H9 (cell line): Measurements from ENCODE around the gene HOXD11. TPM values are rescaled to one million over a fixed set of nuclear protein-coding genes. Genes with fewer than 3 reads are reported as not detected.
A peak's percentile ranks its signal among the peaks of the same experiment; 100 is the strongest.

ENCODE experiments used
- DNase-seq: peaks from one replicate; pipeline ENCODE4 v3.0.0-alpha.2; 2017
- H2AFZ ChIP-seq: one replicate; pipeline ENCODE4 v1.6.1; 2013; ENCODE audit warnings: mild to moderate bottlenecking, low read length, control low read depth, moderate library complexity
- H2AK5ac ChIP-seq: 2 replicates; pipeline ENCODE4 v1.6.1; 2013; ENCODE audit warnings: low read length, control low read depth, mixed read lengths; ENCODE audit not compliant: insufficient read length
- H2BK120ac ChIP-seq: one replicate; pipeline ENCODE4 v1.6.1; 2013; ENCODE audit warnings: low read depth, mild to moderate bottlenecking, low read length, control low read depth, inconsistent platforms; ENCODE audit not compliant: poor library complexity, severe bottlenecking
- H2BK12ac ChIP-seq: 2 replicates; pipeline ENCODE4 v1.6.1; 2013; ENCODE audit warnings: low read length, control low read depth, mixed read lengths, low read depth; ENCODE audit not compliant: insufficient read length
- H2BK15ac ChIP-seq: 2 replicates; pipeline ENCODE4 v1.6.1; 2013; ENCODE audit warnings: low read depth, low read length, control low read depth
- H2BK20ac ChIP-seq: one replicate; pipeline ENCODE4 v1.6.1; 2013; ENCODE audit warnings: low read depth, mild to moderate bottlenecking, low read length, control low read depth, inconsistent platforms; ENCODE audit not compliant: poor library complexity, severe bottlenecking
- H2BK5ac ChIP-seq: 2 replicates; pipeline ENCODE4 v1.6.1; 2013; ENCODE audit warnings: low read length, control low read depth, mixed read lengths; ENCODE audit not compliant: insufficient read length
- H3K14ac ChIP-seq: 2 replicates; pipeline ENCODE4 v1.6.1; 2013; ENCODE audit warnings: low read length, control low read depth; ENCODE audit not compliant: insufficient read depth
- H3K18ac ChIP-seq: 2 replicates; pipeline ENCODE4 v1.6.1; 2013; ENCODE audit warnings: low read depth, mild to moderate bottlenecking, mixed read lengths, low read length, control low read depth; ENCODE audit not compliant: insufficient read length
- H3K23ac ChIP-seq: 2 replicates; pipeline ENCODE4 v1.6.1; 2013; ENCODE audit warnings: low read length, control low read depth, mixed read lengths, low read depth; ENCODE audit not compliant: insufficient read length
- H3K23me2 ChIP-seq: 2 replicates; pipeline ENCODE4 v1.6.1; 2013; ENCODE audit warnings: low read depth, mild to moderate bottlenecking, mixed read lengths, low read length, control low read depth; ENCODE audit not compliant: insufficient read length, poor library complexity, severe bottlenecking
- H3K27ac ChIP-seq: 2 replicates; pipeline ENCODE4 v1.5.1; 2013; ENCODE audit warnings: low read length, control low read depth, mixed read lengths, low read depth; ENCODE audit not compliant: insufficient read length
- H3K27me3 ChIP-seq: 2 replicates; pipeline ENCODE4 v1.6.1; 2013; ENCODE audit warnings: low read length, control low read depth, inconsistent platforms; ENCODE audit not compliant: insufficient read depth
- H3K4ac ChIP-seq: 2 replicates; pipeline ENCODE4 v1.6.1; 2013; ENCODE audit warnings: low read depth, mild to moderate bottlenecking, control low read depth, inconsistent platforms, low read length, moderate library complexity
- H3K4me1 ChIP-seq: 2 replicates; pipeline ENCODE4 v1.6.1; 2013; ENCODE audit warnings: low read length, control low read depth, inconsistent platforms; ENCODE audit not compliant: insufficient read depth
- H3K4me2 ChIP-seq: 2 replicates; pipeline ENCODE4 v1.6.1; 2013; ENCODE audit warnings: low read length, control low read depth, mixed read lengths; ENCODE audit not compliant: insufficient read length, insufficient read depth
- H3K56ac ChIP-seq: 2 replicates; pipeline ENCODE4 v1.6.1; 2013; ENCODE audit warnings: low read depth, mild to moderate bottlenecking, mixed read lengths, low read length, control low read depth; ENCODE audit not compliant: insufficient read length
- H3K79me1 ChIP-seq: 2 replicates; pipeline ENCODE4 v1.6.1; 2013; ENCODE audit warnings: low read depth, mild to moderate bottlenecking, moderate library complexity, low read length, control low read depth, inconsistent platforms; ENCODE audit not compliant: insufficient read depth, poor library complexity, severe bottlenecking
- H3K79me2 ChIP-seq: 2 replicates; pipeline ENCODE4 v1.6.1; 2013; ENCODE audit warnings: low read length, control low read depth, inconsistent platforms; ENCODE audit not compliant: insufficient read depth
- H3K9ac ChIP-seq: 2 replicates; pipeline ENCODE4 v1.6.1; 2013; ENCODE audit warnings: low read length, control low read depth, mixed read lengths; ENCODE audit not compliant: insufficient read length; ENCODE audit errors: extremely low read depth
- H3K9me3 ChIP-seq: one replicate; pipeline ENCODE4 v1.6.1; 2013; ENCODE audit warnings: low read depth, low read length, inconsistent platforms; ENCODE audit not compliant: control insufficient read depth
- H3T11ph ChIP-seq: one replicate; pipeline ENCODE4 v1.6.1; 2013; ENCODE audit warnings: mild to moderate bottlenecking, low read length, control low read depth, inconsistent platforms
- H4K20me1 ChIP-seq: one replicate; pipeline ENCODE4 v1.6.1; 2013; ENCODE audit not compliant: control insufficient read depth, insufficient read length, insufficient read depth
- H4K5ac ChIP-seq: 2 replicates; pipeline ENCODE4 v1.6.1; 2013; ENCODE audit warnings: low read depth, mild to moderate bottlenecking, mixed read lengths, low read length, control low read depth; ENCODE audit not compliant: insufficient read length
- H4K8ac ChIP-seq: replicated peaks from 2 replicates; pipeline ENCODE4 v1.6.1; 2013; ENCODE audit warnings: low read length, control low read depth, mixed read lengths, low read depth; ENCODE audit not compliant: insufficient read length
- H4K91ac ChIP-seq: 2 replicates; pipeline ENCODE4 v1.6.1; 2013; ENCODE audit warnings: low read depth, mild to moderate bottlenecking, moderate library complexity, mixed read lengths, low read length, control low read depth; ENCODE audit not compliant: insufficient read length
- H3K27ac Mint-ChIP-seq, 3 experiments: 2 replicates in 2 of 3; 3 replicates in 1 of 3; pipeline ENCODE4 v1.8.0; 2020 to 2021; ENCODE audit warnings: mixed read lengths in 3 of 3, mild to moderate bottlenecking in 1 of 3, moderate library complexity in 1 of 3
- H3K27me3 Mint-ChIP-seq: 2 replicates; pipeline ENCODE4 v1.8.0; 2021; ENCODE audit warnings: low read depth, mild to moderate bottlenecking, moderate library complexity, mixed read lengths
- H3K36me3 Mint-ChIP-seq, 3 experiments: 2 replicates in 2 of 3; 3 replicates in 1 of 3; pipeline ENCODE4 v1.8.0; 2020 to 2021; ENCODE audit warnings: low read depth in 3 of 3, mixed read lengths in 3 of 3; ENCODE audit not compliant: insufficient read depth in 1 of 3
- H3K4me1 Mint-ChIP-seq, 2 experiments: 2 replicates each; pipeline ENCODE4 v1.8.0; 2020; ENCODE audit warnings: mixed read lengths in 2 of 2
- H3K4me3 Mint-ChIP-seq, 2 experiments: 2 replicates in 1 of 2; 3 replicates in 1 of 2; pipeline ENCODE4 v1.8.0; 2020 to 2021; ENCODE audit warnings: mild to moderate bottlenecking in 2 of 2, mixed read lengths in 2 of 2, moderate library complexity in 1 of 2
- H3K9me3 Mint-ChIP-seq, 2 experiments: 2 replicates in 1 of 2; 3 replicates in 1 of 2; pipeline ENCODE4 v1.8.0; 2020; ENCODE audit warnings: mild to moderate bottlenecking in 2 of 2, mixed read lengths in 2 of 2, moderate library complexity in 1 of 2
- CTCF ChIP-seq: fragments of 200-600 bp; sonication (generic); conservative IDR thresholded peaks from 3 replicates; pipeline ENCODE4 v1.8.0; 2021; ENCODE audit warnings: antibody characterized with exemption, mild to moderate bottlenecking
- WGBS: extraction: QIAGEN DNeasy Blood & Tissue Kit; methylation state at CpG from one replicate; pipeline ENCODE4 v1.1.7; 2013; ENCODE audit warnings: missing lambda C conversion rate, low lambda C conversion rate, mixed read lengths; ENCODE audit not compliant: insufficient read length; ENCODE audit errors: extremely low coverage; 5-methylcytosine and 5-hydroxymethylcytosine counted together
- total RNA-seq: library from RNA; stranded (reverse); gene quantifications from 2 replicates; pipeline ENCODE4 v1.2.1, GENCODE V29; 2021

Gene HOXD11
- total RNA-seq, 1 experiment from 2014 or later = not detected

DNA sequence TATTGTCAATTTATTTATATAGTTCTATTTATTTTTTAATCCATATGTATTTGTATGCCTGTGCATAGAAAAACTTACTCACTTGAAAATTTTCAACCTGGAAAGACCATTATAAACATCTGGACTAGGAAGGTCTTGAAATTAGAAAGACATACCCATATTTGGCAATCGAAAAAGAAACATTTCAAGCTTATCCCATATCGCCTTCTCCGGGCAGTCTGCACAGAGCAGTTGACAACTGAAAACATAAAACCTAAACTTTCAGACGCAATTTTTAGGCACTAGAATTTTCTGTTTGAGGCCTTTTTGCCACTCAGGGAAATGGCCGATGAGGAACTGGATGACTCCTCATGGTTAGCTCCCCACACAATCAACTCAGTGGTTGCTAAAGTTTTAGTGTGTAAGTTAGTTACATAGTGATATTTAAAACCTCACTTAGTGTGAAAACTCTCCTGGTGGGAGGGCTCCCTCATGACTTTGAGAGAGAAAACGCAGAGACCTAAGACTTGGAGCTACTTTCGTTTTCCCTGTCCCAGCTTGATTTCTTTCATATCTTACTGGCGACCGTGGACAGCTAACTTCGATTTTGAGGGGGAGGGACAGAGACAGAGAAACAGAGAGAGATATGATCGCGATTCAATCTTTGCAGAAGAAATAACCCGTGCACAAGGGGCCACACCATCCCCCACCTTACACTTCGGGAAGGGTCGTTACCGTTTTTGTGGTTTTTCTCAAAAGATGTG lies 10.7 kb upstream of the HOXD11 start:
- no peak overlapping the region; a peak in 1 of 7 replicates for H3K27ac Mint-ChIP-seq
- H3K27me3 Mint-ChIP-seq = peaks cover 97% of the 10 kb centered on the region
- H2BK12ac ChIP-seq = no peak overlapping the region
- H3K9me3 Mint-ChIP-seq = peaks cover 0 to 24% of the 10 kb centered on the region in 2 experiments; a peak in 4 of 5 replicates
- H4K5ac ChIP-seq = no peak overlapping the region
- no peak overlapping the region for H2BK120ac ChIP-seq
- peaks cover 0 to 3% (median 0%) of the 10 kb centered on the region in 3 experiments; a peak in 2 of 7 replicates for H3K36me3 Mint-ChIP-seq
- no peaks in the 10 kb centered on the region for H4K20me1 ChIP-seq
- H3T11ph ChIP-seq = no peak overlapping the region
- no peak overlapping the region for H3K18ac ChIP-seq
- peak overlapping the region; percentile 63 for H3K4me2 ChIP-seq
- H2AFZ ChIP-seq = no peak overlapping the region
- H3K23me2 ChIP-seq = peaks cover 5% of the 10 kb centered on the region
- H2AK5ac ChIP-seq = no peak overlapping the region
- peaks cover 30 to 44% of the 10 kb centered on the region in 2 experiments for H3K4me1 Mint-ChIP-seq
- H3K56ac ChIP-seq = no peak overlapping the region
- no peaks in the 10 kb centered on the region for H3K79me1 ChIP-seq
- no peak overlapping the region for H3K9ac ChIP-seq
- no peak overlapping the region for H3K14ac ChIP-seq
- DNase-seq = no peak
- no peak overlapping the region for H3K27ac ChIP-seq
- H3K27me3 ChIP-seq = peaks cover 83% of the 10 kb centered on the region
- no peak overlapping the region for H2BK20ac ChIP-seq
- H3K4me1 ChIP-seq = peaks cover 6% of the 10 kb centered on the region
- no peak overlapping the region for H4K8ac ChIP-seq
- no peak overlapping the region for H2BK15ac ChIP-seq
- H2BK5ac ChIP-seq = no peak overlapping the region
- no CpG with 5 or more reads among the region's 16 CpGs for WGBS
- no peak for TF ChIP-seq CTCF
- H3K4ac ChIP-seq = no peak overlapping the region
- peak overlapping the region; percentile 36 to 76 for H3K4me3 Mint-ChIP-seq
- H3K9me3 ChIP-seq = no peaks in the 10 kb centered on the region
- no peak overlapping the region for H3K23ac ChIP-seq
- no peak overlapping the region for H4K91ac ChIP-seq
- no peaks in the 10 kb centered on the region for H3K79me2 ChIP-seq
